ENCODE results near the gene MFSD12.

The MFSD12 gene

GRCh38 chr19:3557461-3558248, at the start of gene MFSD12:
Gene MFSD12 (minus strand): TSS chr19:3557586. CDS start chr19:3557403, 183 bp downstream.
- peak; percentile 95 for DNase-seq

- DNase-seq = peak; percentile 76
These were observed 49.4 kb upstream of the MFSD12 start, which contains the start of gene TBXA2R for GRCh38 chr19:3606690-3607289. Gene TBXA2R (minus strand): TSS chr19:3606875. CDS start chr19:3600634, 6,241 bp downstream.

- DNase-seq = peak; percentile 36
These were observed 48.8 kb upstream of the MFSD12 start for GRCh38 chr19:3606174-3606689.

- DNase-seq = no peak
These were observed 48.4 kb upstream of the MFSD12 start for GRCh38 chr19:3605770-3606169.

- DNase-seq = no peak
These were observed 48.0 kb upstream of the MFSD12 start for GRCh38 chr19:3605361-3605760.

- no peak for DNase-seq
These were observed 47.6 kb upstream of the MFSD12 start for GRCh38 chr19:3604987-3605343.

GRCh38 chr19:3604227-3604986, 47.0 kb upstream of the MFSD12 start:
- DNase-seq = no peak

GRCh38 chr19:3603121-3603811, 45.9 kb upstream of the MFSD12 start:
- peak; percentile 22 for DNase-seq

GRCh38 chr19:3601021-3601420, 43.6 kb upstream of the MFSD12 start:
- no peak for DNase-seq

GRCh38 chr19:3599776-3600187, 42.4 kb upstream of the MFSD12 start:
- DNase-seq = no peak

GRCh38 chr19:3595521-3596061, 38.2 kb upstream of the MFSD12 start:
- no peak for DNase-seq

GRCh38 chr19:3593156-3593555, 35.8 kb upstream of the MFSD12 start:
- no peak for DNase-seq

- DNase-seq = no peak
These were observed 34.7 kb upstream of the MFSD12 start for GRCh38 chr19:3591876-3592613.

- DNase-seq = no peak
These were observed 33.7 kb upstream of the MFSD12 start for GRCh38 chr19:3590991-3591659.

- no peak for DNase-seq
These were observed 32.6 kb upstream of the MFSD12 start for GRCh38 chr19:3589949-3590348.

- DNase-seq = no peak
These were observed 32.1 kb upstream of the MFSD12 start for GRCh38 chr19:3589439-3589838.

- DNase-seq = no peak
These were observed 29.4 kb upstream of the MFSD12 start for GRCh38 chr19:3586707-3587346.

GRCh38 chr19:3586127-3586626, 28.8 kb upstream of the MFSD12 start:
- DNase-seq = no peak

- DNase-seq = no peak
These were observed 28.1 kb upstream of the MFSD12 start, which contains the start of gene GIPC3 for GRCh38 chr19:3585301-3586126. Gene GIPC3 (plus strand): TSS chr19:3585478. CDS start chr19:3585598, 120 bp downstream.

Measured in EL (cell line).